Muscle layer of duodenum (tissue), 2 donors: Measurements from ENCODE around the gene STN1.

Source experiments
- H3K27ac ChIP-seq: one replicate; pipeline ENCODE4 v1.7.0; 2013; ENCODE audit warnings: mild to moderate bottlenecking, low read length
- H3K27me3 ChIP-seq: one replicate; pipeline ENCODE4 v1.7.0; 2013; ENCODE audit warnings: low read depth, mild to moderate bottlenecking, control low read depth, low read length
- H3K36me3 ChIP-seq, 2 donors: one replicate each; pipeline ENCODE4 v1.7.0; 2013; ENCODE audit warnings: low read length in 2 of 2, control low read depth in 1 of 2, mild to moderate bottlenecking in 1 of 2; ENCODE audit not compliant: insufficient read depth in 2 of 2, control insufficient read depth in 1 of 2
- H3K4me1 ChIP-seq, 2 donors: one replicate each; pipeline ENCODE4 v1.7.0; 2013; ENCODE audit warnings: low read length in 2 of 2, mild to moderate bottlenecking in 2 of 2, control low read depth in 1 of 2, moderate library complexity in 1 of 2; ENCODE audit not compliant: insufficient read depth in 2 of 2, control insufficient read depth in 1 of 2
- H3K4me3 ChIP-seq, 2 donors: one replicate each; pipeline ENCODE4 v1.7.0; 2013; ENCODE audit warnings: low read length in 2 of 2, low read depth in 1 of 2, mild to moderate bottlenecking in 1 of 2
- H3K9me3 ChIP-seq, 2 donors: one replicate each; pipeline ENCODE4 v1.7.0; 2013; ENCODE audit warnings: low read length in 2 of 2, control low read depth in 1 of 2, mild to moderate bottlenecking in 1 of 2; ENCODE audit not compliant: control insufficient read depth in 1 of 2
- donor health status: healthy.

The STN1 gene

GRCh38 chr10:103942866-103943265 is 24.9 kb upstream of the STN1 start:
- Histone ChIP-seq H3K27ac (no peak overlapping the region), H3K27me3 (no peaks in the 10 kb centered on the region), H3K36me3 (no peaks in the 10 kb centered on the region), H3K9me3 (no peaks in the 10 kb centered on the region), H3K4me1 (no peaks in the 10 kb centered on the region), H3K4me3 (no peak overlapping the region)

- H3K36me3 ChIP-seq, result no peaks in the 10 kb centered on the region
- no peak overlapping the region for H3K27ac ChIP-seq
- no peaks in the 10 kb centered on the region for H3K27me3 ChIP-seq
- no peak overlapping the region for H3K4me3 ChIP-seq
- no peaks in the 10 kb centered on the region for H3K4me1 ChIP-seq
- no peaks in the 10 kb centered on the region for H3K9me3 ChIP-seq
Observed at GRCh38 chr10:103941801-103942200, 23.8 kb upstream of the STN1 start.

GRCh38 chr10:103939522-103939921 is 21.5 kb upstream of the STN1 start:
- Histone ChIP-seq H3K4me1 (no peaks in the 10 kb centered on the region), H3K9me3 (no peaks in the 10 kb centered on the region), H3K27ac (no peak overlapping the region), H3K27me3 (no peaks in the 10 kb centered on the region), H3K36me3 (no peaks in the 10 kb centered on the region), H3K4me3 (no peak overlapping the region)

- H3K9me3 ChIP-seq, result no peaks in the 10 kb centered on the region
- H3K27ac ChIP-seq, result no peak overlapping the region
- no peak overlapping the region for H3K4me3 ChIP-seq
- H3K4me1 ChIP-seq, result no peaks in the 10 kb centered on the region
- H3K36me3 ChIP-seq, result no peaks in the 10 kb centered on the region
- H3K27me3 ChIP-seq, result no peaks in the 10 kb centered on the region
Observed at GRCh38 chr10:103936022-103936421, 18.0 kb upstream of the STN1 start.

- Histone ChIP-seq H3K27me3 (no peaks in the 10 kb centered on the region), H3K4me1 (no peaks in the 10 kb centered on the region), H3K36me3 (no peaks in the 10 kb centered on the region), H3K27ac (no peak overlapping the region), H3K4me3 (no peak overlapping the region), H3K9me3 (no peaks in the 10 kb centered on the region)
Observed at GRCh38 chr10:103934308-103934707, 16.3 kb upstream of the STN1 start.

- Histone ChIP-seq H3K4me1 (no peaks in the 10 kb centered on the region), H3K4me3 (no peak overlapping the region), H3K27me3 (no peaks in the 10 kb centered on the region), H3K36me3 (no peaks in the 10 kb centered on the region), H3K9me3 (no peaks in the 10 kb centered on the region), H3K27ac (no peak overlapping the region)
Observed at GRCh38 chr10:103933557-103934121, 15.7 kb upstream of the STN1 start.

- no peak overlapping the region for H3K27ac ChIP-seq
- H3K4me3 ChIP-seq, result no peak overlapping the region
- no peaks in the 10 kb centered on the region for H3K9me3 ChIP-seq
- H3K36me3 ChIP-seq, result no peaks in the 10 kb centered on the region
- no peaks in the 10 kb centered on the region for H3K27me3 ChIP-seq
- H3K4me1 ChIP-seq, result no peaks in the 10 kb centered on the region
Observed at GRCh38 chr10:103932971-103933370, 15.0 kb upstream of the STN1 start.

GRCh38 chr10:103932271-103932670 is 14.3 kb upstream of the STN1 start:
- Histone ChIP-seq H3K4me1 (no peaks in the 10 kb centered on the region), H3K27ac (no peak overlapping the region), H3K36me3 (no peaks in the 10 kb centered on the region), H3K4me3 (no peak overlapping the region), H3K27me3 (no peaks in the 10 kb centered on the region), H3K9me3 (no peaks in the 10 kb centered on the region)

GRCh38 chr10:103931603-103932002 is 13.6 kb upstream of the STN1 start:
- Histone ChIP-seq H3K36me3 (no peaks in the 10 kb centered on the region), H3K4me3 (no peak overlapping the region), H3K9me3 (no peaks in the 10 kb centered on the region), H3K27ac (no peak overlapping the region), H3K27me3 (no peaks in the 10 kb centered on the region), H3K4me1 (no peaks in the 10 kb centered on the region)

GRCh38 chr10:103930881-103931280 is 12.9 kb upstream of the STN1 start:
- Histone ChIP-seq H3K27ac (no peak overlapping the region), H3K36me3 (no peaks in the 10 kb centered on the region), H3K9me3 (no peaks in the 10 kb centered on the region), H3K27me3 (no peaks in the 10 kb centered on the region), H3K4me1 (no peaks in the 10 kb centered on the region), H3K4me3 (no peak overlapping the region)

- H3K27me3 ChIP-seq, result no peaks in the 10 kb centered on the region
- H3K9me3 ChIP-seq, result no peaks in the 10 kb centered on the region
Observed at GRCh38 chr10:103930449-103930848, 12.5 kb upstream of the STN1 start.

GRCh38 chr10:103929381-103929921 is 11.5 kb upstream of the STN1 start:
- H3K27me3 ChIP-seq, result no peaks in the 10 kb centered on the region
- no peak overlapping the region for H3K27ac ChIP-seq
- no peaks in the 10 kb centered on the region for H3K36me3 ChIP-seq

More at GRCh38 chr10:103930449-103930848, 12.5 kb upstream of the STN1 start:
- Histone ChIP-seq H3K27ac (no peak overlapping the region), H3K36me3 (no peaks in the 10 kb centered on the region), H3K4me3 (no peak overlapping the region), H3K4me1 (no peaks in the 10 kb centered on the region)

More at GRCh38 chr10:103929381-103929921, 11.5 kb upstream of the STN1 start:
- Histone ChIP-seq H3K9me3 (no peaks in the 10 kb centered on the region), H3K4me3 (no peak overlapping the region), H3K4me1 (no peaks in the 10 kb centered on the region)
